DOHH2 (cell line): ENCODE data around the gene COX19.

Experiments used
- H3F3A ChIP-seq: fragments of 200-600 bp; sonication (generic), shearing (Covaris generic); 2 replicates; pipeline ENCODE4 v1.6.0; 2016; ENCODE audit warnings: antibody characterized with exemption, mild to moderate bottlenecking; ENCODE audit not compliant: control insufficient read depth, insufficient read depth
- H3K27ac ChIP-seq: fragments of 200-600 bp; sonication (generic); 2 replicates; pipeline ENCODE4 v1.5.1; 2014; ENCODE audit warnings: low read depth, mild to moderate bottlenecking, low read length, moderate library complexity
- H3K27me3 ChIP-seq: fragments of 200-600 bp; sonication (generic); 2 replicates; pipeline ENCODE4 v1.6.1; 2014; ENCODE audit warnings: mild to moderate bottlenecking, low read length, mixed read lengths; ENCODE audit not compliant: control insufficient read depth
- H3K36me3 ChIP-seq: fragments of 200-600 bp; sonication (generic); 2 replicates; pipeline ENCODE4 v1.6.1; 2014; ENCODE audit warnings: mild to moderate bottlenecking, low read length, moderate library complexity, mixed read lengths; ENCODE audit not compliant: control insufficient read depth
- H3K4me1 ChIP-seq: fragments of 200-600 bp; sonication (generic); 2 replicates; pipeline ENCODE4 v1.6.1; 2014; ENCODE audit warnings: mild to moderate bottlenecking, low read length, mixed read lengths; ENCODE audit not compliant: control insufficient read depth
- H3K4me2 ChIP-seq: fragments of 200-600 bp; sonication (generic); 2 replicates; pipeline ENCODE4 v1.6.0; 2014; ENCODE audit warnings: mild to moderate bottlenecking, low read length, moderate library complexity
- H3K4me3 ChIP-seq: fragments of 200-600 bp; sonication (generic); 2 replicates; pipeline ENCODE4 v1.5.1; 2014; ENCODE audit warnings: mild to moderate bottlenecking, low read length, mixed read lengths
- H3K79me2 ChIP-seq: fragments of 200-600 bp; sonication (generic); 2 replicates; pipeline ENCODE4 v1.6.1; 2014; ENCODE audit warnings: mild to moderate bottlenecking, low read length, mixed read lengths; ENCODE audit not compliant: control insufficient read depth
- H3K9me2 ChIP-seq: fragments of 200-600 bp; sonication (generic); replicated peaks from 2 replicates; pipeline ENCODE4 v1.6.1; 2014; ENCODE audit warnings: mild to moderate bottlenecking, low read length, mixed read lengths; ENCODE audit not compliant: control insufficient read depth
- H3K9me3 ChIP-seq: fragments of 200-600 bp; sonication (generic); 2 replicates; pipeline ENCODE4 v1.6.1; 2014; ENCODE audit warnings: antibody characterized with exemption, low read length, mixed read lengths; ENCODE audit not compliant: control insufficient read depth, insufficient read depth
- H4K20me1 ChIP-seq: fragments of 200-600 bp; sonication (generic); 2 replicates; pipeline ENCODE4 v1.6.0; 2014; ENCODE audit warnings: low read depth, mild to moderate bottlenecking, antibody characterized with exemption, low read length, moderate library complexity; ENCODE audit not compliant: control insufficient read depth, insufficient read depth
- EZH2phosphoT487 ChIP-seq: fragments of 200-600 bp; sonication (generic); IDR thresholded peaks from 2 replicates; pipeline ENCODE4 v1.6.1; 2017; ENCODE audit warnings: borderline replicate concordance, mild to moderate bottlenecking, antibody characterized with exemption, low read length, moderate library complexity, mixed read lengths
- TF ChIP-seq, protein P1 (sequence below): fragments of 200-600 bp; sonication (generic); IDR thresholded peaks from one replicate; pipeline ENCODE4 v1.5.1; 2014; ENCODE audit warnings: antibody characterized with exemption, mild to moderate bottlenecking, low read depth, low read length; ENCODE audit not compliant: poor library complexity, severe bottlenecking

COX19 gene

GRCh38 chr7:964401-965231, 10.7 kb downstream of the COX19 start:
- Histone ChIP-seq H3K27me3 (no peaks in the 10 kb centered on the region), H3K36me3 (peaks cover 43% of the 10 kb centered on the region), H3F3A (peaks cover 43% of the 10 kb centered on the region), H3K27ac (peak overlapping the region; percentile 77), H3K4me1 (peaks cover 54% of the 10 kb centered on the region), H4K20me1 (peaks cover 4% of the 10 kb centered on the region; the same call in 1 of the 2 replicates), H3K4me3 (peak overlapping the region; percentile 59), H3K4me2 (peak overlapping the region; percentile 71), H3K9me2 (no peaks in the 10 kb centered on the region), H3K9me3 (no peaks in the 10 kb centered on the region), H3K79me2 (peaks cover 20% of the 10 kb centered on the region)
- TF ChIP-seq EZH2phosphoT487 = no peak
- TF ChIP-seq, protein P1, sequence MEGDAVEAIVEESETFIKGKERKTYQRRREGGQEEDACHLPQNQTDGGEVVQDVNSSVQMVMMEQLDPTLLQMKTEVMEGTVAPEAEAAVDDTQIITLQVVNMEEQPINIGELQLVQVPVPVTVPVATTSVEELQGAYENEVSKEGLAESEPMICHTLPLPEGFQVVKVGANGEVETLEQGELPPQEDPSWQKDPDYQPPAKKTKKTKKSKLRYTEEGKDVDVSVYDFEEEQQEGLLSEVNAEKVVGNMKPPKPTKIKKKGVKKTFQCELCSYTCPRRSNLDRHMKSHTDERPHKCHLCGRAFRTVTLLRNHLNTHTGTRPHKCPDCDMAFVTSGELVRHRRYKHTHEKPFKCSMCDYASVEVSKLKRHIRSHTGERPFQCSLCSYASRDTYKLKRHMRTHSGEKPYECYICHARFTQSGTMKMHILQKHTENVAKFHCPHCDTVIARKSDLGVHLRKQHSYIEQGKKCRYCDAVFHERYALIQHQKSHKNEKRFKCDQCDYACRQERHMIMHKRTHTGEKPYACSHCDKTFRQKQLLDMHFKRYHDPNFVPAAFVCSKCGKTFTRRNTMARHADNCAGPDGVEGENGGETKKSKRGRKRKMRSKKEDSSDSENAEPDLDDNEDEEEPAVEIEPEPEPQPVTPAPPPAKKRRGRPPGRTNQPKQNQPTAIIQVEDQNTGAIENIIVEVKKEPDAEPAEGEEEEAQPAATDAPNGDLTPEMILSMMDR = no peak

DNA sequence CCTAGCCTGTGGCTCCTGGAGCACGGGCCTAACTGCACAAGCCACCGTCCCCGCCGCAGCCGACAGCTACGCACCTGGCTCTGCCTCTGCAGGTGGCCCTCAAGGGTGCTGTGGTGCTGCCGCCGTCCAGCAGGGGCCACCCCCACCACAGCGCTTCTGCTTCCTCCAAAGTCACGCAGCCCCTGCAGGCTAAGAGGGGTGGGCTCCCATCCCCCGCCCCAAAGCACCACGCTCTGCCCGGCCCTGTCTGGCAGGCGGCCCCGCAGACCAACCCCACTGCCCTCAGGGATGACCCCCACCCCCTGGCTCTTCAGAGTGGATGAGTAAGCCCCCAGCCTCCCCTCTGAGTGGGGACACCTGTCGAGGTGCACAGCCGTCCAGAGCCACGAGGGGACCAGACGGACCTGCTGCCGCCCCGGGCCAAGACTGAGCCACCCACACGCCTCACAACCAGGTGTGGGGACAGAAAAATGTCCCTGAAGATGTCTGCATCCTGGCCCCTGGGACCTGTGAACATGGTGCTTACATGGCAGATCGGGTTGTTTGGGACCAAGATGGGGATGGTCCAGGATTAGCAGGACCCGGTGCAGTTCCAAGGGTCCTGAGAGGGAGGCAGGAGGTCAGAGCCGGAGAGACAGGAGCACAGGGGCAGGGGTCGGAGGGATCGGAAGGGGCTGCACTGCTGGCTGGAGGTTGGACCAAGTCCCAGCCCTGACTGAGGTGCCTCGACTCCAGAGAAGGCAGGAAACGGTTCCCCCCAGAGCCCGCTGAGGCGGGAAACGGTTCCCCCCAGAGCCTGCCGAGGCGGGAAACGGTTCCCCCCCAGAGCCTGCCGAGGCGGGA, 11.9 kb downstream of the COX19 start:
- peak overlapping the region; percentile 59 for H3K4me3 ChIP-seq
- peaks cover 51% of the 10 kb centered on the region for H3K4me1 ChIP-seq
- peaks cover 31% of the 10 kb centered on the region for H3K36me3 ChIP-seq
- H3K27ac ChIP-seq = peak overlapping the region; percentile 77
- H3K79me2 ChIP-seq = peaks cover 9% of the 10 kb centered on the region
- H3F3A ChIP-seq = peaks cover 39% of the 10 kb centered on the region
- no peaks in the 10 kb centered on the region for H3K9me2 ChIP-seq
- no peaks in the 10 kb centered on the region for H3K27me3 ChIP-seq
- TF ChIP-seq, protein P1 = peak; percentile 67
- no peak for TF ChIP-seq EZH2phosphoT487
- peaks cover 4% of the 10 kb centered on the region; the same call in 1 of the 2 replicates for H4K20me1 ChIP-seq
- no peaks in the 10 kb centered on the region for H3K9me3 ChIP-seq
- H3K4me2 ChIP-seq = peak overlapping the region; percentile 71

DNA sequence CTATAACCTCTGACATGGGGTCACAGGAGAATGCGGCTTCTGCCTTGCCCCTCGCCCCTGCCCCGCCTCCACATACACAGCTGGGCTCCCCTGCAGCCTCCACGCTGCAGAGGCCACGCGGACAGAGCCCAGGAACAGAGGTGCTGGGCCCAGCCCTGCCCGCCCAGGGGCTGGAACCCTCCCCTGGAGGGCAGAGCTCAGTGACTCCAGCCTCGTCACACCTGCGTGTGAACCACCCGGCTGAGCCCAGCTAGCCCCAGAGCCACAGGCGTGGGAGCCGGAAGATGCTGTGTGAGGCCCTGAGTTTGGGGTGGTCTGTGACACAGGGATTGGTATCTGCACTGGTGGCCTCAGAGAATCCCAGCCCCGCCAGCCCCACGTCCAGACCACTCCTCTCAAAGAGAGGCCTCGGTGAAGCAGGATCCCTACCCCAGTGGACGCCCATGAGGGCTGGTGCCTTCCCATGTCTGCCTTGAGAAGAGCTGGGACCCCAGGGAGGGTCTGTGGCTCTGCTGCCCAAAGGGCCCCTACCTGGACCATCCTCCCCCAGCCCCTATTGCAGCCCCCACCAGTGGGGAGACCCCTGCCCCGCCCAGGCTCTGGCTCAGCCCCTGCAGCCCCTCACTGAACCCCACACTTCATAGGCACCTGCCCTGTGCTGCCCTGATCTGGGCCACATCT, 12.8 kb downstream of the COX19 start:
- Histone ChIP-seq H3K9me2 (no peaks in the 10 kb centered on the region), H3K4me1 (peaks cover 57% of the 10 kb centered on the region), H3K4me2 (peak overlapping the region; percentile 71), H3F3A (peaks cover 39% of the 10 kb centered on the region), H3K79me2 (peaks cover 6% of the 10 kb centered on the region), H3K4me3 (peak overlapping the region; percentile 59; the same call in 1 of the 2 replicates), H3K36me3 (peaks cover 22% of the 10 kb centered on the region), H3K9me3 (no peaks in the 10 kb centered on the region), H3K27ac (peak overlapping the region; percentile 77), H3K27me3 (no peaks in the 10 kb centered on the region), H4K20me1 (peaks cover 4% of the 10 kb centered on the region; the same call in 1 of the 2 replicates)
- TF ChIP-seq, protein P1 = no peak
- no peak for TF ChIP-seq EZH2phosphoT487
